WTC11 (cell line): ENCODE data around the gene SKIC8.

ENCODE experiments used
- JUN ChIP-seq: sonication (generic); formaldehyde crosslinking; IDR thresholded peaks from 2 replicates; pipeline ENCODE4 v1.8.0; 2023; ENCODE audit warnings: mild to moderate bottlenecking, missing genetic modification reagents
- NR2C2 ChIP-seq: sonication (generic); formaldehyde crosslinking; IDR thresholded peaks from 2 replicates; pipeline ENCODE4 v1.8.0; 2022; ENCODE audit warnings: mild to moderate bottlenecking, missing genetic modification reagents
- TF ChIP-seq, protein P1 (sequence below): fragments of 200-600 bp; IDR thresholded peaks from 2 replicates; pipeline ENCODE4 v1.8.0; 2022; ENCODE audit warnings: antibody characterized with exemption

DNA sequence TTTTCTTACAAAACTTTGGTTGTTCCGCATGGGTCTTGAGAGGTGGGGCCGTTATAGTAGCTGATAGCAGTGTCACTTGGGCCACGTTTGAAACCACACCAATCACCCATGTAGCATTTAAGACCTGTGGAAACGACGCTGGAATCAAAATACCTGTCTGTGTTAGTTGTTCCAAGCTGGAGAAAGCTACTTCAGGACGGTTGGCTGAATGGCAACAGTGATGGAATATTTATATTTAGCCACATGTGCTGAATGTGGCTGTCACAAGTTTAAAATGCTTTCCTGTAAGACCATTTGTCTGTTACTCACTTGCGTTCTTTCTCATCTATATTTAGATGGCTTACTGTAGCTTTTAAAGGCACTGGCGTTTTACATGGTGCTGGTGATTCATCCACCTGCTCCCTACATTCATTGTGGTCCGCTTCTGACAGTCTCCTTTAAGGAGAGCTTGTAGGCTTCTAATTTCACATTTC lies 33.6 kb downstream of the SKIC8 start:
- TF ChIP-seq NR2C2 (no peak), JUN (CRISPR knock-in tag) (no peak)
- TF ChIP-seq, protein P1, sequence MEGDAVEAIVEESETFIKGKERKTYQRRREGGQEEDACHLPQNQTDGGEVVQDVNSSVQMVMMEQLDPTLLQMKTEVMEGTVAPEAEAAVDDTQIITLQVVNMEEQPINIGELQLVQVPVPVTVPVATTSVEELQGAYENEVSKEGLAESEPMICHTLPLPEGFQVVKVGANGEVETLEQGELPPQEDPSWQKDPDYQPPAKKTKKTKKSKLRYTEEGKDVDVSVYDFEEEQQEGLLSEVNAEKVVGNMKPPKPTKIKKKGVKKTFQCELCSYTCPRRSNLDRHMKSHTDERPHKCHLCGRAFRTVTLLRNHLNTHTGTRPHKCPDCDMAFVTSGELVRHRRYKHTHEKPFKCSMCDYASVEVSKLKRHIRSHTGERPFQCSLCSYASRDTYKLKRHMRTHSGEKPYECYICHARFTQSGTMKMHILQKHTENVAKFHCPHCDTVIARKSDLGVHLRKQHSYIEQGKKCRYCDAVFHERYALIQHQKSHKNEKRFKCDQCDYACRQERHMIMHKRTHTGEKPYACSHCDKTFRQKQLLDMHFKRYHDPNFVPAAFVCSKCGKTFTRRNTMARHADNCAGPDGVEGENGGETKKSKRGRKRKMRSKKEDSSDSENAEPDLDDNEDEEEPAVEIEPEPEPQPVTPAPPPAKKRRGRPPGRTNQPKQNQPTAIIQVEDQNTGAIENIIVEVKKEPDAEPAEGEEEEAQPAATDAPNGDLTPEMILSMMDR: no peak
